Neuronal stem cell (in vitro differentiated cells): Measurements from ENCODE around the gene NPAS3.

Experiments
- DNase-seq: peaks from one replicate; pipeline ENCODE4 v3.0.0-alpha.2; 2013; ENCODE audit warnings: low spot score
- H2AFZ ChIP-seq: one replicate; pipeline ENCODE4 v1.6.1; 2013; ENCODE audit warnings: mild to moderate bottlenecking, low read length, inconsistent platforms
- H2AK5ac ChIP-seq: 2 replicates; pipeline ENCODE4 v1.6.1; 2013; ENCODE audit warnings: low read depth, mild to moderate bottlenecking, inconsistent platforms, low read length, moderate library complexity, mixed read lengths
- H2BK120ac ChIP-seq: 2 replicates; pipeline ENCODE4 v1.6.1; 2013; ENCODE audit warnings: low read depth, mild to moderate bottlenecking, inconsistent platforms, low read length, moderate library complexity, mixed read lengths
- H2BK12ac ChIP-seq: one replicate; pipeline ENCODE4 v1.6.1; 2013; ENCODE audit warnings: low read length, inconsistent platforms
- H2BK15ac ChIP-seq: 2 replicates; pipeline ENCODE4 v1.6.1; 2013; ENCODE audit warnings: mild to moderate bottlenecking, low read length, inconsistent platforms, mixed read lengths
- H2BK5ac ChIP-seq: one replicate; pipeline ENCODE4 v1.6.1; 2013; ENCODE audit warnings: inconsistent platforms, mild to moderate bottlenecking, low read length, moderate library complexity
- H3K14ac ChIP-seq: one replicate; pipeline ENCODE4 v1.6.1; 2013; ENCODE audit warnings: low read length, inconsistent platforms
- H3K18ac ChIP-seq: 2 replicates; pipeline ENCODE4 v1.6.1; 2013; ENCODE audit warnings: low read length, inconsistent platforms
- H3K23ac ChIP-seq: 2 replicates; pipeline ENCODE4 v1.6.1; 2013; ENCODE audit warnings: low read depth, mild to moderate bottlenecking, mixed read lengths, low read length, inconsistent platforms; ENCODE audit not compliant: poor library complexity
- H3K27ac ChIP-seq: replicated peaks from 3 replicates; pipeline ENCODE4 v1.5.1; 2013; ENCODE audit warnings: low read length, inconsistent platforms
- H3K27me3 ChIP-seq, 3 experiments: 2 replicates each; pipeline ENCODE4 v1.6.1; 2013; ENCODE audit warnings: low read length in 3 of 3, mild to moderate bottlenecking in 2 of 3, inconsistent platforms in 1 of 3, low read depth in 1 of 3, mixed read lengths in 1 of 3, moderate library complexity in 1 of 3; ENCODE audit not compliant: control insufficient read depth in 3 of 3, insufficient read depth in 3 of 3
- H3K36me3 ChIP-seq, 2 donors: replicated peaks in 1 of 2; 2 replicates each; pipeline ENCODE4 v1.6.1; 2013; ENCODE audit warnings: low read length in 2 of 2; ENCODE audit not compliant: control insufficient read depth in 2 of 2, insufficient read depth in 2 of 2
- H3K4ac ChIP-seq: 2 replicates; pipeline ENCODE4 v1.6.1; 2013; ENCODE audit warnings: inconsistent platforms, mild to moderate bottlenecking, low read length, moderate library complexity
- H3K4me1 ChIP-seq, 2 donors: 1 replicate in 1 of 2; 2 replicates in 1 of 2; pipeline ENCODE4 v1.6.1; 2013; ENCODE audit warnings: low read length in 2 of 2, low read depth in 1 of 2; ENCODE audit not compliant: control insufficient read depth in 2 of 2, insufficient read depth in 1 of 2
- H3K4me2 ChIP-seq: one replicate; pipeline ENCODE4 v1.6.1; 2013; ENCODE audit warnings: mild to moderate bottlenecking, low read length, inconsistent platforms; ENCODE audit not compliant: insufficient read depth, poor library complexity, severe bottlenecking
- H3K4me3 ChIP-seq, 2 donors: 2 replicates each; pipeline ENCODE4 v1.5.1; 2013; ENCODE audit warnings: low read length in 2 of 2, mild to moderate bottlenecking in 2 of 2, inconsistent platforms in 1 of 2, moderate library complexity in 1 of 2
- H3K79me1 ChIP-seq: one replicate; pipeline ENCODE4 v1.6.1; 2013; ENCODE audit warnings: low read depth, mild to moderate bottlenecking, inconsistent platforms, low read length, moderate library complexity
- H3K9ac ChIP-seq: one replicate; pipeline ENCODE4 v1.6.1; 2013; ENCODE audit warnings: mild to moderate bottlenecking, low read depth, low read length, inconsistent platforms; ENCODE audit not compliant: poor library complexity
- H3K9me3 ChIP-seq, 2 donors: replicated peaks in 1 of 2; 2 replicates each; pipeline versions ENCODE3 to v1.6.1; 2013; ENCODE audit warnings: low read length in 2 of 2, mild to moderate bottlenecking in 2 of 2, inconsistent platforms in 1 of 2, low read depth in 1 of 2, mixed read lengths in 1 of 2, moderate library complexity in 1 of 2; ENCODE audit not compliant: control insufficient read depth in 2 of 2, insufficient read depth in 1 of 2
- H4K8ac ChIP-seq: one replicate; pipeline ENCODE4 v1.6.1; 2013; ENCODE audit warnings: low read depth, mild to moderate bottlenecking, inconsistent platforms, low read length, moderate library complexity
- H4K91ac ChIP-seq: one replicate; pipeline ENCODE4 v1.6.1; 2013; ENCODE audit warnings: low read length, low read depth, mild to moderate bottlenecking, inconsistent platforms; ENCODE audit not compliant: poor library complexity
- WGBS, 2 donors: extraction: QIAGEN DNeasy Blood & Tissue Kit; methylation state at CpG; one replicate each; pipeline ENCODE4 v1.1.7; 2013; ENCODE audit warnings: missing lambda C conversion rate in 2 of 2, mixed read lengths in 1 of 2; ENCODE audit not compliant: insufficient read length in 2 of 2, insufficient replicate concordance in 1 of 2; ENCODE audit errors: extremely low coverage in 2 of 2; 5-methylcytosine and 5-hydroxymethylcytosine counted together

NPAS3 gene

GRCh38 chr14:33315217-33315616 lies 376.5 kb downstream of the NPAS3 start:
- Histone ChIP-seq H2BK120ac (no peak overlapping the region), H3K36me3 (no peaks in the 10 kb centered on the region), H4K91ac (no peak overlapping the region), H3K79me1 (no peaks in the 10 kb centered on the region), H3K4me1 (peaks cover 0 to 15% of the 10 kb centered on the region in 2 donors), H3K23ac (no peak overlapping the region), H3K4ac (no peak overlapping the region), H3K9ac (no peak overlapping the region), H2AK5ac (no peak overlapping the region), H3K4me2 (no peak overlapping the region), H3K27ac (no peak overlapping the region), H3K27me3 (no peaks in the 10 kb centered on the region), H2BK12ac (no peak overlapping the region), H2BK15ac (no peak overlapping the region), H3K9me3 (peaks cover 0 to 4% of the 10 kb centered on the region in 2 donors), H4K8ac (no peak overlapping the region), H3K4me3 (no peak overlapping the region), H2BK5ac (no peak overlapping the region), H3K18ac (no peak overlapping the region), H2AFZ (no peak overlapping the region), H3K14ac (no peak overlapping the region)
- DNase-seq = no peak
- WGBS, 2 donors = 100% methylated on average over 2 of the region's 3 CpGs; no CpG with 5 or more reads in 1 of the 2 donors

- no peak overlapping the region for H4K8ac ChIP-seq
- H2AFZ ChIP-seq = no peak overlapping the region
- no peak overlapping the region for H3K18ac ChIP-seq
- no CpG with 5 or more reads among the region's 2 CpGs for WGBS, 2 donors
- peaks cover 0 to 12% of the 10 kb centered on the region in 2 donors for H3K4me1 ChIP-seq
- no peak overlapping the region for H2AK5ac ChIP-seq
- H3K23ac ChIP-seq = no peak overlapping the region
- H3K4me2 ChIP-seq = no peak overlapping the region
- no peak overlapping the region for H2BK120ac ChIP-seq
- no peak overlapping the region for H2BK12ac ChIP-seq
- peaks cover 0 to 3% of the 10 kb centered on the region in 2 donors for H3K36me3 ChIP-seq
- no peak overlapping the region for H2BK15ac ChIP-seq
- H4K91ac ChIP-seq = no peak overlapping the region
- no peak overlapping the region for H2BK5ac ChIP-seq
- H3K9ac ChIP-seq = no peak overlapping the region
- no peak overlapping the region for H3K4me3 ChIP-seq
- H3K27ac ChIP-seq = no peak overlapping the region
- H3K27me3 ChIP-seq = no peaks in the 10 kb centered on the region
- H3K79me1 ChIP-seq = no peaks in the 10 kb centered on the region
- H3K4ac ChIP-seq = no peak overlapping the region
- H3K9me3 ChIP-seq = peaks cover 0 to 4% of the 10 kb centered on the region in 2 donors
- no peak overlapping the region for H3K14ac ChIP-seq
- no peak for DNase-seq
Observed at GRCh38 chr14:33315721-33316120, 377.0 kb downstream of the NPAS3 start.

- no peaks in the 10 kb centered on the region for H3K27me3 ChIP-seq
- H2AFZ ChIP-seq = no peak overlapping the region
- H2BK5ac ChIP-seq = no peak overlapping the region
- no peak overlapping the region for H3K18ac ChIP-seq
- no peak overlapping the region for H3K14ac ChIP-seq
- no peak for DNase-seq
- no peak overlapping the region for H2BK12ac ChIP-seq
- H3K27ac ChIP-seq = no peak overlapping the region
- no peak overlapping the region for H2BK15ac ChIP-seq
- H4K91ac ChIP-seq = no peak overlapping the region
- H3K79me1 ChIP-seq = no peaks in the 10 kb centered on the region
- H3K4me3 ChIP-seq = no peak overlapping the region
- peaks cover 0 to 3% of the 10 kb centered on the region in 2 donors for H3K36me3 ChIP-seq
- no peak overlapping the region for H4K8ac ChIP-seq
- H3K4ac ChIP-seq = no peak overlapping the region
- no peak overlapping the region for H3K4me2 ChIP-seq
- no peak overlapping the region for H3K9ac ChIP-seq
- no peak overlapping the region for H3K23ac ChIP-seq
- H2AK5ac ChIP-seq = no peak overlapping the region
- peaks cover 0 to 4% of the 10 kb centered on the region in 2 donors for H3K9me3 ChIP-seq
- no peak overlapping the region for H2BK120ac ChIP-seq
- WGBS, 2 donors = no CpG with 5 or more reads among the region's 5 CpGs
- H3K4me1 ChIP-seq = peaks cover 0 to 10% of the 10 kb centered on the region in 2 donors
Observed at GRCh38 chr14:33317675-33318074, 379.0 kb downstream of the NPAS3 start.

- Histone ChIP-seq H3K18ac (no peak overlapping the region), H3K27ac (no peak overlapping the region), H3K9ac (no peak overlapping the region), H3K4me1 (no peaks in the 10 kb centered on the region), H4K91ac (no peak overlapping the region), H2BK120ac (no peak overlapping the region), H2BK5ac (no peak overlapping the region), H3K79me1 (no peaks in the 10 kb centered on the region), H3K4me2 (no peak overlapping the region), H2AK5ac (no peak overlapping the region), H3K4me3 (no peak overlapping the region), H2BK15ac (no peak overlapping the region), H3K4ac (no peak overlapping the region), H3K14ac (no peak overlapping the region), H2BK12ac (no peak overlapping the region), H2AFZ (no peak overlapping the region), H3K23ac (no peak overlapping the region), H4K8ac (no peak overlapping the region), H3K36me3 (peaks cover 0 to 3% of the 10 kb centered on the region in 2 donors), H3K9me3 (no peaks in the 10 kb centered on the region), H3K27me3 (no peaks in the 10 kb centered on the region)
- DNase-seq = no peak
- no CpG with 5 or more reads among the region's 7 CpGs for WGBS, 2 donors
Observed at GRCh38 chr14:33323979-33324378, 385.3 kb downstream of the NPAS3 start.
